Sigmoid colon (tissue), 7 donors: ENCODE measurements around the gene PARD3. TPM values are rescaled to one million over a fixed set of nuclear protein-coding genes. Genes with fewer than 3 reads are reported as not detected.

Experiments used
- DNase-seq: peaks from one replicate; pipeline ENCODE4 v3.0.0-alpha.2; 2019
- H3K27ac ChIP-seq, 4 donors: fragments of 200-600 bp; sonication (generic); one replicate each; pipeline ENCODE4 v1.5.1; 2016 to 2019; ENCODE audit warnings: mild to moderate bottlenecking in 1 of 4
- H3K27me3 ChIP-seq, 3 donors: fragments of 200-600 bp; sonication (generic); one replicate each; pipeline ENCODE4 v1.5.1; 2019; ENCODE audit warnings: mild to moderate bottlenecking in 1 of 3
- H3K36me3 ChIP-seq, 4 donors: fragments of 200-600 bp; sonication (generic); one replicate each; pipeline ENCODE4 v1.5.1; 2016 to 2019
- H3K4me1 ChIP-seq, 4 donors: fragments of 200-600 bp; sonication (generic); one replicate each; pipeline ENCODE4 v1.5.1; 2017 to 2019
- H3K4me3 ChIP-seq, 4 donors: fragments of 200-600 bp; sonication (generic); one replicate each; pipeline ENCODE4 v1.5.1; 2017 to 2019; ENCODE audit warnings: mild to moderate bottlenecking in 2 of 4, moderate library complexity in 1 of 4
- H3K9me3 ChIP-seq, 4 donors: fragments of 200-600 bp in 3 of 4; sonication (generic) in 3 of 4; one replicate each; pipeline versions ENCODE4 v1.5.1 to v1.6.1; 2013 to 2019
- CTCF ChIP-seq, 4 experiments: fragments of 450-650 bp in 3 of 4; fragments of 200-600 bp in 1 of 4; IDR thresholded peaks; one replicate each; pipeline ENCODE4 v1.5.1; 2016 to 2019; ENCODE audit warnings: antibody characterized with exemption in 4 of 4, mild to moderate bottlenecking in 3 of 4, moderate library complexity in 2 of 4
- EP300 ChIP-seq, 4 donors: sonication (generic); formaldehyde crosslinking; IDR thresholded peaks; one replicate each; pipeline ENCODE4 v1.6.1; 2017; ENCODE audit warnings: antibody characterized with exemption in 4 of 4
- POLR2A ChIP-seq, 2 donors: fragments of 450-650 bp; IDR thresholded peaks; one replicate each; pipeline ENCODE4 v1.6.1; 2016; ENCODE audit warnings: antibody characterized with exemption in 2 of 2, mild to moderate bottlenecking in 2 of 2, moderate library complexity in 2 of 2
- POLR2AphosphoS5 ChIP-seq, 4 donors: sonication (generic); formaldehyde crosslinking; IDR thresholded peaks; one replicate each; pipeline ENCODE4 v1.6.1; 2017; ENCODE audit warnings: antibody characterized with exemption in 4 of 4
- WGBS, 2 donors: extraction: QIAGEN DNeasy Blood & Tissue Kit; methylation state at CpG; one replicate each; pipeline ENCODE4 v1.1.7; 2013; 5-methylcytosine and 5-hydroxymethylcytosine counted together
- intact Hi-C: fragments of 100-400 bp; cut with DNase I; formaldehyde crosslinking; loops from one replicate; pipeline ENCODE4 v1.15.1; 2023
- polyA plus RNA-seq, 3 donors: library from polyadenylated mRNA; stranded (reverse); fragments of 200-250 nt; gene quantifications; one replicate each; pipeline ENCODE4 v1.2.3, GENCODE V29; 2013
- total RNA-seq, 4 donors: library from RNA; depleted of rRNA; stranded (reverse); fragments of >200 nt; gene quantifications; one replicate each; pipeline ENCODE4 v1.1.0, GENCODE V29; 2016
- donor health status: healthy with polysubstance abuse.
- donor health status: Bipolar disorder and iron deficiency.
- donor health status: healthy.

Gene PARD3
- total and polyA plus RNA-seq, 7 donors = 17.5 to 96.4 (median 75.9) TPM

GRCh38 chr10:34773636-34774630, 41.2 kb downstream of the PARD3 start:
- no peak for DNase-seq
- WGBS, 2 donors = 78 to 85% methylated on average over 4 of the region's 4 CpGs
- H3K27me3 ChIP-seq = no peaks in the 10 kb centered on the region
- no peak overlapping the region for H3K4me3 ChIP-seq
- TF ChIP-seq POLR2A (IDR thresholded peaks at IDR 0.05) = no peak
- TF ChIP-seq POLR2AphosphoS5 (IDR thresholded peaks at IDR 0.05) = no peak
- no peak for TF ChIP-seq CTCF (IDR thresholded peaks at IDR 0.05)
- TF ChIP-seq EP300 (IDR thresholded peaks at IDR 0.05) = no peak
- intact Hi-C loops = no loop called here
- no peaks in the 10 kb centered on the region for H3K9me3 ChIP-seq
- H3K4me1 ChIP-seq = peaks cover 0 to 78% (median 37%) of the 10 kb centered on the region in 4 donors
- H3K27ac ChIP-seq = peak overlapping the region in 3 of 4 donors; percentile 1 to 16 (median 4)
- no peaks in the 10 kb centered on the region for H3K36me3 ChIP-seq

- intact Hi-C loops = no loop called here
- Histone ChIP-seq H3K4me1 (peaks cover 0 to 77% (median 43%) of the 10 kb centered on the region in 4 donors), H3K9me3 (no peaks in the 10 kb centered on the region), H3K36me3 (no peaks in the 10 kb centered on the region), H3K27ac (no peak overlapping the region), H3K27me3 (no peaks in the 10 kb centered on the region), H3K4me3 (no peak overlapping the region)
- TF ChIP-seq CTCF (IDR thresholded peaks at IDR 0.05) = no peak
- no peak for TF ChIP-seq EP300 (IDR thresholded peaks at IDR 0.05)
- TF ChIP-seq POLR2A (IDR thresholded peaks at IDR 0.05) = no peak
- TF ChIP-seq POLR2AphosphoS5 (IDR thresholded peaks at IDR 0.05) = no peak
- WGBS, 2 donors = 84 to 92% methylated on average over 4 of the region's 4 CpGs
- no peak for DNase-seq
Measured at GRCh38 chr10:34771525-34771924, 43.6 kb downstream of the PARD3 start.

- Histone ChIP-seq H3K27me3 (no peaks in the 10 kb centered on the region), H3K4me1 (peaks cover 0 to 77% (median 43%) of the 10 kb centered on the region in 4 donors), H3K4me3 (no peak overlapping the region), H3K27ac (no peak overlapping the region), H3K36me3 (no peaks in the 10 kb centered on the region), H3K9me3 (no peaks in the 10 kb centered on the region)
- TF ChIP-seq CTCF (IDR thresholded peaks at IDR 0.05) = no peak
- TF ChIP-seq POLR2A (IDR thresholded peaks at IDR 0.05) = no peak
- no peak for TF ChIP-seq EP300 (IDR thresholded peaks at IDR 0.05)
- no peak for TF ChIP-seq POLR2AphosphoS5 (IDR thresholded peaks at IDR 0.05)
- 76 to 80% methylated on average over 3 of the region's 3 CpGs for WGBS, 2 donors
- DNase-seq = no peak
- intact Hi-C loops = no loop called here
Measured at GRCh38 chr10:34771106-34771505, 44.0 kb downstream of the PARD3 start.

- Histone ChIP-seq H3K9me3 (no peaks in the 10 kb centered on the region), H3K4me1 (peaks cover 0 to 77% (median 50%) of the 10 kb centered on the region in 4 donors), H3K27me3 (no peaks in the 10 kb centered on the region), H3K4me3 (no peak overlapping the region), H3K36me3 (no peaks in the 10 kb centered on the region), H3K27ac (no peak overlapping the region)
- TF ChIP-seq EP300 (IDR thresholded peaks at IDR 0.05) (no peak), CTCF (IDR thresholded peaks at IDR 0.05) (no peak), POLR2AphosphoS5 (IDR thresholded peaks at IDR 0.05) (no peak), POLR2A (IDR thresholded peaks at IDR 0.05) (no peak)
- 69 to 97% methylated on average over 2 of the region's 2 CpGs for WGBS, 2 donors
- DNase-seq = no peak
- intact Hi-C loops = no loop called here
Measured at GRCh38 chr10:34769899-34770298, 45.2 kb downstream of the PARD3 start.
